Heart right ventricle (tissue), 16 donors: ENCODE data around the gene C2orf49. TPM values are rescaled to one million over a fixed set of nuclear protein-coding genes. Genes with fewer than 3 reads are reported as not detected.

ENCODE experiments used
- ATAC-seq, 8 donors: fragments of 200-7000 bp; cut with Tn5 transposase; one replicate each; pipeline ENCODE4 v1.9.1; 2020; ENCODE audit warnings: mild to moderate bottlenecking in 8 of 8, moderate library complexity in 8 of 8, moderate number of reproducible peaks in 1 of 8
- DNase-seq, 2 donors: peaks; one replicate each; pipeline ENCODE4 v3.0.0-alpha.2; 2020
- H3K27ac ChIP-seq, 10 donors: fragments of 200-600 bp; sonication (generic) in 2 of 10; one replicate each; pipeline versions ENCODE4 v1.5.0 to v1.8.0; 2020 to 2022; ENCODE audit warnings: mild to moderate bottlenecking in 3 of 10
- H3K27me3 ChIP-seq, 7 donors: fragments of 200-600 bp; one replicate each; pipeline ENCODE4 v1.8.0; 2021 to 2022; ENCODE audit warnings: mild to moderate bottlenecking in 2 of 7
- H3K36me3 ChIP-seq, 9 donors: fragments of 200-600 bp; sonication (generic) in 1 of 9; one replicate each; pipeline versions ENCODE4 v1.5.0 to v1.8.0; 2020 to 2022; ENCODE audit warnings: mild to moderate bottlenecking in 2 of 9
- H3K4me1 ChIP-seq, 9 donors: fragments of 200-600 bp; sonication (generic) in 1 of 9; one replicate each; pipeline versions ENCODE4 v1.5.0 to v1.8.0; 2020 to 2022; ENCODE audit warnings: mild to moderate bottlenecking in 4 of 9
- H3K4me3 ChIP-seq, 10 donors: fragments of 200-600 bp; sonication (generic) in 2 of 10; one replicate each; pipeline versions ENCODE4 v1.5.0 to v1.8.0; 2020 to 2022; ENCODE audit warnings: mild to moderate bottlenecking in 7 of 10, moderate library complexity in 2 of 10
- H3K9me3 ChIP-seq, 11 donors: fragments of 200-600 bp in 10 of 11; sonication (generic) in 2 of 11; one replicate each; pipeline versions ENCODE4 v1.5.0 to v1.8.0; 2013 to 2022; ENCODE audit warnings: mild to moderate bottlenecking in 2 of 11, control low read depth in 1 of 11, moderate library complexity in 1 of 11
- CTCF ChIP-seq, 9 donors: fragments of 200-600 bp; sonication (generic) in 2 of 9; IDR thresholded peaks; one replicate each; pipeline versions ENCODE4 v1.5.0 to v1.8.0; 2021 to 2022; ENCODE audit warnings: antibody characterized with exemption in 9 of 9, mild to moderate bottlenecking in 5 of 9, moderate library complexity in 1 of 9
- WGBS, 2 donors: extraction: QIAGEN DNeasy Blood & Tissue Kit; methylation state at CpG; one replicate each; pipeline ENCODE4 v1.1.7; 2013; ENCODE audit warnings: inconsistent platforms in 1 of 2; 5-methylcytosine and 5-hydroxymethylcytosine counted together
- intact Hi-C, 10 donors: fragments of 100-400 bp; cut with DNase I; formaldehyde crosslinking; loops; one replicate each; pipeline versions ENCODE4 v1.11.1 to v1.14.2; 2022
- polyA plus RNA-seq, 2 donors: library from polyadenylated mRNA; stranded (reverse); fragments of 200-250 nt; gene quantifications; one replicate each; pipeline ENCODE4 v1.2.3, GENCODE V29; 2013
- total RNA-seq, 10 donors: library from RNA; stranded (reverse); fragmentation: NEBNext Ultra II Directional in 3 of 10; extraction: Animal tissue kit (Norgen Biotek cat#: 25700) in 3 of 10; gene quantifications; one replicate each; pipeline versions ENCODE4 v1.2.1 to v1.2.4, GENCODE V29; 2021 to 2023
- donor health status: Arrhythmogenic right ventricular cardiomyopathy.
- donor health status: ischemic (EF 13 %, LVEDD 7.1; RV severe dilation, severe dysfunction).
- donor health status: healthy with polysubstance abuse.
- donor health status: DM: no; HTN: yes; CAD: no.
- donor health status: DM: no; HTN: no; CAD: no.
- donor health status: ischemic (EF 25% LVEDD 6.9; RV normal size, moderate dysfunction).
- donor health status: ischemic (EF 25% LVEDD 5.7; RV mildly dilated, moderate dysfunction).
- donor health status: healthy.
- donor health status: DM: yes; HTN: yes; CAD: no.
- donor health status: Ischemic cardiomyopathy.
- donor health status: ischemic (EF 35%, LVEDD 5.7; RV mildly dilated, moderate dysfunction).
- donor health status: nonischemic (EF 11% LVEDD 7.7; RV severe dilation, severe dysfunction).
- donor health status: DM: yes; HTN: yes; CAD: no.
- donor health status: PGD.
- donor health status: ischemic (EF 29% LVEDD 5.4; RV normal size, mild dysfunction).
- donor health status: nonischemic (EF 23%, LVEDD 6.1; RV moderate dilation, normal function).

Gene C2orf49
- total and polyA plus RNA-seq, 12 donors = 9.0 to 22.9 (median 16.2) TPM

GRCh38 chr2:105328281-105329196, 8.8 kb upstream of the C2orf49 start:
- no peak for DNase-seq
- no peaks in the 10 kb centered on the region for H3K27me3 ChIP-seq
- peak overlapping the region in 9 of 10 donors; percentile 63 to 95 (median 74) for H3K27ac ChIP-seq
- H3K4me1 ChIP-seq = peaks cover 4 to 44% (median 19%) of the 10 kb centered on the region in 9 donors
- H3K9me3 ChIP-seq = no peaks in the 10 kb centered on the region
- peak in 6 of 8 donors; percentile 5 to 60 (median 38) for ATAC-seq
- H3K4me3 ChIP-seq = peak overlapping the region; percentile 35 to 94 (median 64)
- WGBS, 2 donors = 34 to 39% methylated on average over 16 of the region's 16 CpGs
- intact Hi-C loops = no loop called here
- no peaks in the 10 kb centered on the region for H3K36me3 ChIP-seq
- no peak for TF ChIP-seq CTCF (IDR thresholded peaks at IDR 0.05)

- Histone ChIP-seq H3K27ac (peak overlapping the region in 9 of 10 donors; percentile 63 to 95 (median 74)), H3K36me3 (peaks cover 0 to 4% (median 0%) of the 10 kb centered on the region in 9 donors), H3K9me3 (no peaks in the 10 kb centered on the region), H3K27me3 (no peaks in the 10 kb centered on the region), H3K4me1 (peaks cover 4 to 43% (median 13%) of the 10 kb centered on the region in 9 donors), H3K4me3 (peak overlapping the region; percentile 35 to 94 (median 64))
- DNase-seq = no peak
- WGBS, 2 donors = 1 to 2% methylated on average over 10 to 17 of the region's 17 CpGs
- TF ChIP-seq CTCF (IDR thresholded peaks at IDR 0.05) = no peak
- intact Hi-C loops = no loop called here
- peak in 6 of 8 donors; percentile 21 to 40 (median 32) for ATAC-seq
Measured at GRCh38 chr2:105329197-105329554, 8.2 kb upstream of the C2orf49 start.

DNA sequence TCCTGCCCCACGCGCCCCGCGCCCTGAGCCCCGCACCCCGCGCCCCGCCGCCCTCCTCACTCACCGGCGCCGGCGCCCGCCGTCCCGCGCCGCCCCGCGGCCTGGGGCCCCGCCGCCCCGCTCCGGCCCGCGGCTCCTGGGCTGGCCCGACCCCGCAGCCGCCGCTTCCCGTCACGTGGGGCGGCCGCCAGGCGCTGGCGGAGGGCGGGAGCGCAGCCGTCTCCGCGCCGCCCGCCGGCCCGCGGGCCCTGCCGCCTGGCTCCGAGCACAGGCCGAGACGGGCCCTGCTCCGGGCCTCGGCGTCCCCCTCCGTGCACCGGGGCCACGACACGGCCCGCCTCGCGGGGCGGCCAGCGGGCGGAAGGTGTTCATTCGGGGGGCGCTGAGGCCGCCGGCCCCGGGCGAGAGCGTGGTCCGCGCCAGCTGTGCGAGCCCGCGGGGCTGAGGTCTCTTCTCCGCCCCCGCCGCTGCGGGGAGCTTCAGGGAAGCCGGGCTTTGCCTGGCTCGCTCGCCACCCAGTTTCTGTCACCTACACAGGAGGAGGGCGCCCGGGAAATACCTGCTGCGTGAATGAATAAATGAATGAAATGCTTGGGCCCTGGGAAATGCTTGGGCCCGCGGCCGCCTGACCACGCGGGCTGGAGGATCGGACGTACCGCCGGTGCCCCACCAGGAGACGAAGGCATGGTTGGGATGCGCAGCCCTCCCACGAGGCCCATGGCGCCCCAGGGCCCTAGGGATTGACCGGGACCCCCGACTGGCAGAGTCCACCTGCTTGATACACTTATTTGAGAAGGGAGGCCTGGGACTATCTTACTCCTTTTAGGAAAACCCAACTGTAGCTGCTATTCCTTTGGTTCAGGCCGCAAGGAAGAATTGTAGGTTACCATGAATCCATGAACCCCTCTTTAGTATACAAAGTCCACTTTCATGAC, 7.5 kb upstream of the C2orf49 start, which contains the start of gene TGFBRAP1:
TSS of gene TGFBRAP1 (minus strand) at position 175 of the 935 bp plus-strand sequence. CDS start 21,434 bp downstream, outside the sequence.
- no peaks in the 10 kb centered on the region for H3K27me3 ChIP-seq
- DNase-seq = peak; percentile 26 to 60
- intact Hi-C loops = no loop called here
- H3K4me3 ChIP-seq = peak within 1 kb of the TSS; percentile 47 to 94 (median 72)
- no peaks in the 10 kb centered on the region for H3K9me3 ChIP-seq
- peak in 1 of 9 donors; percentile 7 for TF ChIP-seq CTCF (IDR thresholded peaks at IDR 0.05)
- H3K27ac ChIP-seq = peak within 1 kb of the TSS; percentile 55 to 95 (median 88)
- 2 to 3% methylated on average over 53 to 101 of the region's 101 CpGs for WGBS, 2 donors
- H3K36me3 ChIP-seq = peaks cover 0 to 10% (median 0%) of the 10 kb centered on the region in 9 donors
- peaks cover 4 to 36% (median 13%) of the 10 kb centered on the region in 9 donors for H3K4me1 ChIP-seq
- ATAC-seq = peak; percentile 65 to 95 (median 76)
